T-helper 1 cell treated with Interleukin-12 subunit alpha and Interleukin-12 subunit beta and Interleukin-4 antibody, amounts not matched to agents 30 μg/mL and 1 μg/mL, for 36 hours (primary cell): Measurements from ENCODE around the gene SOCS2.
A peak's percentile ranks its signal among the peaks of the same experiment; 100 is the strongest.

ENCODE experiments used
- H3K27ac Mint-ChIP-seq: one replicate; pipeline ENCODE4 v1.8.0; 2021; ENCODE audit warnings: mild to moderate bottlenecking, mixed read lengths
- H3K27me3 Mint-ChIP-seq: one replicate; pipeline ENCODE4 v1.8.0; 2021; ENCODE audit warnings: low read depth, mixed read lengths
- H3K36me3 Mint-ChIP-seq: one replicate; pipeline ENCODE4 v1.8.0; 2021; ENCODE audit warnings: low read depth, mixed read lengths
- H3K4me1 Mint-ChIP-seq: one replicate; pipeline ENCODE4 v1.8.0; 2021; ENCODE audit warnings: low read depth, mixed read lengths
- H3K4me3 Mint-ChIP-seq: one replicate; pipeline ENCODE4 v1.8.0; 2021; ENCODE audit warnings: mild to moderate bottlenecking, moderate library complexity, mixed read lengths
- H3K9me3 Mint-ChIP-seq: one replicate; pipeline ENCODE4 v1.8.0; 2021; ENCODE audit warnings: mixed read lengths

SOCS2 gene

GRCh38 chr12:93573552-93574223, 1.2 kb downstream of the SOCS2 start:
- H3K4me1 Mint-ChIP-seq, result peaks cover 37% of the 10 kb centered on the region
- peaks cover 52% of the 10 kb centered on the region for H3K36me3 Mint-ChIP-seq
- H3K27me3 Mint-ChIP-seq, result peaks cover 8% of the 10 kb centered on the region
- peak overlapping the region; percentile 37 for H3K27ac Mint-ChIP-seq
- no peaks in the 10 kb centered on the region for H3K9me3 Mint-ChIP-seq
- H3K4me3 Mint-ChIP-seq, result peak overlapping the region; percentile 91

GRCh38 chr12:93577222-93577621, 4.7 kb downstream of the SOCS2 start:
- H3K27me3 Mint-ChIP-seq, result peaks cover 12% of the 10 kb centered on the region
- H3K4me1 Mint-ChIP-seq, result peaks cover 54% of the 10 kb centered on the region
- no peak overlapping the region for H3K4me3 Mint-ChIP-seq
- no peaks in the 10 kb centered on the region for H3K9me3 Mint-ChIP-seq
- no peak overlapping the region for H3K27ac Mint-ChIP-seq
- H3K36me3 Mint-ChIP-seq, result peaks cover 84% of the 10 kb centered on the region

GRCh38 chr12:93578221-93578620, 5.7 kb downstream of the SOCS2 start:
- Mint-ChIP-seq H3K27ac (no peak overlapping the region), H3K4me3 (no peak overlapping the region), H3K9me3 (no peaks in the 10 kb centered on the region), H3K4me1 (peaks cover 49% of the 10 kb centered on the region), H3K27me3 (peaks cover 4% of the 10 kb centered on the region), H3K36me3 (peaks cover 83% of the 10 kb centered on the region)

- no peak overlapping the region for H3K4me3 Mint-ChIP-seq
- H3K27me3 Mint-ChIP-seq, result peaks cover 9% of the 10 kb centered on the region
- no peak overlapping the region for H3K27ac Mint-ChIP-seq
- H3K36me3 Mint-ChIP-seq, result peaks cover 74% of the 10 kb centered on the region
- H3K9me3 Mint-ChIP-seq, result no peaks in the 10 kb centered on the region
- H3K4me1 Mint-ChIP-seq, result peaks cover 41% of the 10 kb centered on the region
These were observed 8.2 kb downstream of the SOCS2 start for GRCh38 chr12:93580682-93581081.

- peaks cover 9% of the 10 kb centered on the region for H3K27me3 Mint-ChIP-seq
- H3K27ac Mint-ChIP-seq, result no peak overlapping the region
- H3K4me1 Mint-ChIP-seq, result peaks cover 37% of the 10 kb centered on the region
- H3K4me3 Mint-ChIP-seq, result no peak overlapping the region
- H3K9me3 Mint-ChIP-seq, result no peaks in the 10 kb centered on the region
- H3K36me3 Mint-ChIP-seq, result peaks cover 71% of the 10 kb centered on the region
These were observed 8.9 kb downstream of the SOCS2 start for GRCh38 chr12:93581370-93581769.

- no peak overlapping the region for H3K4me3 Mint-ChIP-seq
- peaks cover 9% of the 10 kb centered on the region for H3K27me3 Mint-ChIP-seq
- H3K9me3 Mint-ChIP-seq, result no peaks in the 10 kb centered on the region
- no peak overlapping the region for H3K27ac Mint-ChIP-seq
- H3K36me3 Mint-ChIP-seq, result peaks cover 61% of the 10 kb centered on the region
- H3K4me1 Mint-ChIP-seq, result peaks cover 31% of the 10 kb centered on the region
These were observed 9.9 kb downstream of the SOCS2 start for GRCh38 chr12:93582351-93582750.

GRCh38 chr12:93583627-93584392, 11.3 kb downstream of the SOCS2 start:
- H3K9me3 Mint-ChIP-seq, result no peaks in the 10 kb centered on the region
- H3K27ac Mint-ChIP-seq, result no peak overlapping the region
- H3K4me3 Mint-ChIP-seq, result no peak overlapping the region
- H3K4me1 Mint-ChIP-seq, result peaks cover 33% of the 10 kb centered on the region
- H3K27me3 Mint-ChIP-seq, result peaks cover 9% of the 10 kb centered on the region
- H3K36me3 Mint-ChIP-seq, result peaks cover 49% of the 10 kb centered on the region

- no peak overlapping the region for H3K4me3 Mint-ChIP-seq
- peaks cover 13% of the 10 kb centered on the region for H3K27me3 Mint-ChIP-seq
- peaks cover 36% of the 10 kb centered on the region for H3K36me3 Mint-ChIP-seq
- H3K9me3 Mint-ChIP-seq, result no peaks in the 10 kb centered on the region
- H3K27ac Mint-ChIP-seq, result no peak overlapping the region
- H3K4me1 Mint-ChIP-seq, result peaks cover 35% of the 10 kb centered on the region
These were observed 12.8 kb downstream of the SOCS2 start for GRCh38 chr12:93585247-93585646.

- Mint-ChIP-seq H3K36me3 (peaks cover 15% of the 10 kb centered on the region), H3K9me3 (no peaks in the 10 kb centered on the region), H3K4me1 (peaks cover 39% of the 10 kb centered on the region), H3K27me3 (peaks cover 20% of the 10 kb centered on the region), H3K27ac (no peak overlapping the region), H3K4me3 (no peak overlapping the region)
These were observed 15.1 kb downstream of the SOCS2 start for GRCh38 chr12:93587611-93588010.

GRCh38 chr12:93589081-93589480, 16.6 kb downstream of the SOCS2 start:
- Mint-ChIP-seq H3K27ac (no peak overlapping the region), H3K36me3 (peaks cover 7% of the 10 kb centered on the region), H3K27me3 (peaks cover 31% of the 10 kb centered on the region), H3K4me1 (peaks cover 43% of the 10 kb centered on the region), H3K9me3 (no peaks in the 10 kb centered on the region), H3K4me3 (peak overlapping the region; percentile 8)

- Mint-ChIP-seq H3K4me3 (peak overlapping the region; percentile 90), H3K9me3 (no peaks in the 10 kb centered on the region), H3K4me1 (peaks cover 42% of the 10 kb centered on the region), H3K27ac (peak overlapping the region; percentile 74), H3K36me3 (no peaks in the 10 kb centered on the region), H3K27me3 (peaks cover 37% of the 10 kb centered on the region)
These were observed 18.8 kb downstream of the SOCS2 start for GRCh38 chr12:93591137-93591868.

- Mint-ChIP-seq H3K9me3 (no peaks in the 10 kb centered on the region), H3K27ac (no peak overlapping the region), H3K4me1 (peaks cover 36% of the 10 kb centered on the region), H3K4me3 (no peak overlapping the region), H3K27me3 (peaks cover 39% of the 10 kb centered on the region), H3K36me3 (no peaks in the 10 kb centered on the region)
These were observed 20.3 kb downstream of the SOCS2 start for GRCh38 chr12:93592641-93593406.

GRCh38 chr12:93593843-93594242, 21.4 kb downstream of the SOCS2 start:
- Mint-ChIP-seq H3K27me3 (peaks cover 44% of the 10 kb centered on the region), H3K9me3 (no peaks in the 10 kb centered on the region), H3K36me3 (no peaks in the 10 kb centered on the region), H3K27ac (no peak overlapping the region), H3K4me3 (no peak overlapping the region), H3K4me1 (peaks cover 32% of the 10 kb centered on the region)

GRCh38 chr12:93594766-93595311, 22.4 kb downstream of the SOCS2 start:
- Mint-ChIP-seq H3K4me1 (peaks cover 24% of the 10 kb centered on the region), H3K27ac (no peak overlapping the region), H3K27me3 (peaks cover 41% of the 10 kb centered on the region), H3K4me3 (no peak overlapping the region), H3K9me3 (no peaks in the 10 kb centered on the region), H3K36me3 (no peaks in the 10 kb centered on the region)
